IPS-20b (cell line): ENCODE results near the gene IFI44.

Experiments used
- H3K27ac ChIP-seq: one replicate; pipeline ENCODE4 v1.5.1; 2013; ENCODE audit warnings: low read length
- H3K27me3 ChIP-seq: 2 replicates; pipeline ENCODE4 v1.6.1; 2013; ENCODE audit warnings: mild to moderate bottlenecking, low read length, inconsistent platforms; ENCODE audit not compliant: insufficient read depth
- H3K36me3 ChIP-seq: 2 replicates; pipeline ENCODE4 v1.6.1; 2013; ENCODE audit warnings: low read depth, mild to moderate bottlenecking, inconsistent platforms, low read length, moderate library complexity; ENCODE audit not compliant: insufficient read depth
- H3K4me1 ChIP-seq: 2 replicates; pipeline ENCODE4 v1.6.1; 2013; ENCODE audit warnings: mild to moderate bottlenecking, control low read depth, inconsistent platforms, low read length, moderate library complexity; ENCODE audit not compliant: insufficient read depth
- H3K4me3 ChIP-seq: 2 replicates; pipeline ENCODE4 v1.5.1; 2013; ENCODE audit warnings: mild to moderate bottlenecking, low read length, inconsistent platforms
- H3K9ac ChIP-seq: 2 replicates; pipeline ENCODE4 v1.6.1; 2013; ENCODE audit warnings: low read depth, mild to moderate bottlenecking, inconsistent platforms, low read length, moderate library complexity
- H3K9me3 ChIP-seq: 2 replicates; pipeline ENCODE4 v1.6.1; 2013; ENCODE audit warnings: mild to moderate bottlenecking, low read depth, low read length, inconsistent platforms; ENCODE audit not compliant: insufficient read depth

The IFI44 gene

GRCh38 chr1:78620666-78621065 lies 29.0 kb upstream of the IFI44 start:
- Histone ChIP-seq H3K36me3 (no peaks in the 10 kb centered on the region), H3K9me3 (no peaks in the 10 kb centered on the region), H3K27ac (no peak overlapping the region), H3K4me3 (no peak overlapping the region), H3K9ac (no peak overlapping the region), H3K4me1 (no peaks in the 10 kb centered on the region), H3K27me3 (0 out of 2 replicates have a peak, but pooled peaks cover 7% of the 10 kb centered on the region)

- Histone ChIP-seq H3K36me3 (no peaks in the 10 kb centered on the region), H3K27ac (no peak overlapping the region), H3K27me3 (0 out of 2 replicates have a peak, but pooled peaks cover 7% of the 10 kb centered on the region), H3K4me3 (no peak overlapping the region), H3K4me1 (no peaks in the 10 kb centered on the region), H3K9me3 (no peaks in the 10 kb centered on the region), H3K9ac (no peak overlapping the region)
These were observed 27.1 kb upstream of the IFI44 start for GRCh38 chr1:78622548-78622947.

GRCh38 chr1:78624035-78624434 lies 25.6 kb upstream of the IFI44 start:
- no peaks in the 10 kb centered on the region for H3K4me1 ChIP-seq
- H3K36me3 ChIP-seq = no peaks in the 10 kb centered on the region
- no peaks in the 10 kb centered on the region for H3K27me3 ChIP-seq
- H3K4me3 ChIP-seq = no peak overlapping the region
- H3K9ac ChIP-seq = no peak overlapping the region
- H3K9me3 ChIP-seq = no peaks in the 10 kb centered on the region
- no peak overlapping the region for H3K27ac ChIP-seq

DNA sequence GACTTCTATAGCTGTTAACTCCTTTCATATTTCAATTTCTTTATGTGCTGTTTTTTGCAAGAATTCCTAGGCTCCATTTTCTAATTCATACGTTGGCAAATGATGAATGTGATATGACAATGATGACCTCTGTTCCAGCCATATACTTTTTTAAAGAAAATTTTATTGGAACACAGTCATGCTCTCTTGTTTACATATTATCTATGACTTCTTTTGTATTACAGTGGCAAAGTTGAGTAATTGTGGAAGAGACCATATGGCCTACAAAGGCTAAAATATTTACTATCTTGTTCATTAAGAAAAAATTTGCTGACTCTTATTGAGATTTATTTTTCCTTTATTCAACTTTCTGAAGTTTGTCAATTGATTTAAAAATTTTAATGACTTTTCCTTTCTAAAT lies 22.3 kb upstream of the IFI44 start:
- H3K27me3 ChIP-seq = no peaks in the 10 kb centered on the region
- no peaks in the 10 kb centered on the region for H3K4me1 ChIP-seq
- no peaks in the 10 kb centered on the region for H3K36me3 ChIP-seq
- no peaks in the 10 kb centered on the region for H3K9me3 ChIP-seq
- H3K9ac ChIP-seq = no peak overlapping the region
- no peak overlapping the region for H3K4me3 ChIP-seq
- no peak overlapping the region for H3K27ac ChIP-seq

DNA sequence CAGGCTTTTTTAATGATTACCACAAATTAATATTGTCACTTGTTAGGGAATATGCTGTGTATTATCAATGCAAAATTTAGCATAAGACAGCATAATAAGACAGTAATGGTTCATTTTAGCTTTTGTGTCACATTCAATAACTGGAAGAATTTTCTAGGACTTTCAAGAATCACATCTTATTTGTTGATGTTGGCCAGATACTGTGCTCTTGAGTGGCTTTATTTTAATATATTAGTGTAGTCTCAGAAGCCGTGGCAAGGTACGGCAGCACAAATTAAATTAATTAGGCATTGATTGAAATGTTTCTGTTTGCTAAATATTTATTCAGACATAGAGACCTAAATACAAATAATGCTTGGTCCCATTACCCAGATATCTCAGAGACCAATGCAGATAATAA lies 19.0 kb upstream of the IFI44 start:
- no peak overlapping the region for H3K9ac ChIP-seq
- no peak overlapping the region for H3K4me3 ChIP-seq
- H3K27ac ChIP-seq = no peak overlapping the region
- H3K27me3 ChIP-seq = no peaks in the 10 kb centered on the region
- no peaks in the 10 kb centered on the region for H3K4me1 ChIP-seq
- no peaks in the 10 kb centered on the region for H3K36me3 ChIP-seq
- H3K9me3 ChIP-seq = no peaks in the 10 kb centered on the region

DNA sequence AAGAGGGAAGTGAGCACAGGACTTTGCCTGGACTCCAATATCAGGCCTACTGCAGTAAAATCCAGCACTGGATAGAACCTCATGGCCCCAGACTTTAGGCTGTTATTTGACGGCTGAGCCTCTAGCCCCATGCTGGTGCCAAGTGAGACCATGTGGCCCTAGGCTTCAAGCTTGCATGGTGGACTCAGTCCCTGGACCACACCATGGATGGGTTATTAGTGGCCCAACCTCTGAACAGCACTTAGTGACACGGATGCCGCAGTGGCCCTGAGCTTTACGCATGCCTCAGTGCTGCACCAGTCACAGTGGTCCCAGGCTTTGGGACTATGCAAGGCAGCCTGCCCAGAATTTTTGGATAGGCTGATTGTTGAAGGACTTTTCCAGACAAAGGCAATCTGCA lies 16.4 kb upstream of the IFI44 start:
- Histone ChIP-seq H3K4me1 (no peaks in the 10 kb centered on the region), H3K27me3 (no peaks in the 10 kb centered on the region), H3K36me3 (no peaks in the 10 kb centered on the region), H3K9ac (no peak overlapping the region), H3K4me3 (no peak overlapping the region), H3K9me3 (no peaks in the 10 kb centered on the region), H3K27ac (no peak overlapping the region)

DNA sequence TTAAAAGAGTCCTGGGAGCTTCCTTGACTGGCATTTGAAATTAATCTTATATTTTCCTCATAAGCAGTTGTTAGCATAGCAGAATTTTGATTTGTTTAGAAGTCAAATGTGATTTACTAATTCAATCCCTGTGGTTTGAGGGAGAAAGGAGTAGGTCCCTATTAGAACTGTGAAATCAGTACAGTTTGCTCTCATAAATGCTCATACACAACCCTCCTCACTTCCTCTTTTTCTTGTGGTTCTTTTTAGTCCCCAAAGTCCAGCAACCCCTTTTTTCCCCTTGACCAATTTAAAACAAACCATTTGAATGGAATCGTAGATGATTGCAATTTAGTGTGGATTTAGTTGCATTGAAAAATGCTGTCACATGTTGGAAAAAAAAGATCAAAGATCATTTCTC lies 9.2 kb upstream of the IFI44 start:
- Histone ChIP-seq H3K27ac (no peak overlapping the region), H3K9me3 (no peaks in the 10 kb centered on the region; the same call in 1 of the 2 replicates), H3K27me3 (no peaks in the 10 kb centered on the region), H3K9ac (no peak overlapping the region), H3K4me1 (no peaks in the 10 kb centered on the region), H3K36me3 (no peaks in the 10 kb centered on the region), H3K4me3 (no peak overlapping the region)

DNA sequence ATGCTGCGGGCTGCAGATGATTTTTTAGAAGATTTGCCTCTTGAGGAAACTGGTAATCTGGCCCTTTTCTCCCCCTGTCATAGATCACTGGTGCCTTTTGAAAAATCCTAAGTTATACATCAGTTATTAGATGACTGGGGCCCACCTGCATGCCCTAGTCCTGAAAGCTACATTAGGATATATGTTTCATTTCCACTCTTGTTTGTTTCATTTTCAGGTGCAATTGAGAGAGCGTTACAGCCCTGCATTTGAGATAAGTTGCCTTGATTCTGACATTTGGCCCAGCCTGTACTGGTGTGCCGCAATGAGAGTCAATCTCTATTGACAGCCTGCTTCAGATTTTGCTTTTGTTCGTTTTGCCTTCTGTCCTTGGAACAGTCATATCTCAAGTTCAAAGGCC lies 8.1 kb upstream of the IFI44 start:
- no peaks in the 10 kb centered on the region for H3K36me3 ChIP-seq
- no peaks in the 10 kb centered on the region for H3K4me1 ChIP-seq
- H3K9ac ChIP-seq = no peak overlapping the region
- no peak overlapping the region for H3K4me3 ChIP-seq
- no peaks in the 10 kb centered on the region; the same call in 1 of the 2 replicates for H3K9me3 ChIP-seq
- no peak overlapping the region for H3K27ac ChIP-seq
- H3K27me3 ChIP-seq = no peaks in the 10 kb centered on the region

- no peaks in the 10 kb centered on the region for H3K4me1 ChIP-seq
- H3K4me3 ChIP-seq = no peak overlapping the region
- no peak overlapping the region for H3K9ac ChIP-seq
- no peak overlapping the region for H3K27ac ChIP-seq
- no peaks in the 10 kb centered on the region for H3K36me3 ChIP-seq
- H3K9me3 ChIP-seq = peaks cover 10% of the 10 kb centered on the region; the same call in 1 of the 2 replicates
- H3K27me3 ChIP-seq = no peaks in the 10 kb centered on the region
These were observed 3.9 kb upstream of the IFI44 start for GRCh38 chr1:78645723-78646122.

DNA sequence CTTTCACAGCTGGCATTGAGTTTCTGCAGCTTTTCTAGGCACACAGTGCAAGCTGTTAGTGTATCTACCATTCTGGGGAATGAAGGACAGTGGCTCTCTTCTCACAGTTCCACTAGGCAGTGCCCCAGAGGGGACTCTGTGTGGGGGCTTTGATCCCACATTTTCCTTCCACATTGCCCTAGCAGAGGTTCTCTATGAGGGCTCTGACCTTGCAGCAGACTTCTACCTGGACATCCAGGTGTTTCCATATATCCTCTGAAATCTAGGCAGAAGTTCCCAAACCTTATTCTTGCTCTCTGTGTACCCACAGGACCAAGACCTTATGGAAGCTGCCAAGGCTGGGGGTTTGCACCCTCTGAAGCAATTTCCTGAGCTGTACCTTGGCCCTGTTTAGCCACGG lies 2.4 kb upstream of the IFI44 start:
- H3K27me3 ChIP-seq = no peaks in the 10 kb centered on the region
- peaks cover 10% of the 10 kb centered on the region; the same call in 1 of the 2 replicates for H3K9me3 ChIP-seq
- no peaks in the 10 kb centered on the region for H3K4me1 ChIP-seq
- no peaks in the 10 kb centered on the region for H3K36me3 ChIP-seq
- no peak overlapping the region for H3K4me3 ChIP-seq
- H3K27ac ChIP-seq = no peak overlapping the region
- H3K9ac ChIP-seq = no peak overlapping the region

GRCh38 chr1:78650114-78650660 lies 556 bp downstream of the IFI44 start:
- Histone ChIP-seq H3K27ac (no peak overlapping the region), H3K4me3 (no peak overlapping the region), H3K4me1 (no peaks in the 10 kb centered on the region)

DNA sequence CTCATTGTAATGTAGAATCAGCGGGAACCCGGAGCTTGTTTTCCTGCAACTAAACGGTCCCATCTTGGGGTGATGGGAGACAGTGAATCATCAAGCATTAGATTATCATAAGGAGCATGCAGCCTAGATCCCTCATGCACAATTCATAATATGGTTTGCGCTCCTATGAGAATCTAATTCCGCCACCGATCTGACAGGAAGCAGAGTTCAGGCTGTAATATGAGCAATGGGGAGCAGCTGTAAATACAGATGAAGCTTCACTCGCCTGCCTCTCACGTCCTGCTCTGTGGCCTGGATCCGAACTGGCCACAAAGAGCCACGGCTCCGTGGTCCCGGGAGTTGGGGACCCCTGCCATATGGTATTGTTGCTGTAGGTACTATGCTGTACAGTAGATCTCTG lies 1.6 kb downstream of the IFI44 start:
- Histone ChIP-seq H3K36me3 (no peaks in the 10 kb centered on the region), H3K27ac (no peak overlapping the region), H3K4me3 (no peak overlapping the region), H3K4me1 (no peaks in the 10 kb centered on the region), H3K9me3 (0 out of 2 replicates have a peak, but pooled peaks cover 10% of the 10 kb centered on the region), H3K27me3 (peaks cover 19% of the 10 kb centered on the region), H3K9ac (no peak overlapping the region)

More at GRCh38 chr1:78650114-78650660, 556 bp downstream of the IFI44 start:
- 0 out of 2 replicates have a peak, but pooled peaks cover 10% of the 10 kb centered on the region for H3K9me3 ChIP-seq
- no peaks in the 10 kb centered on the region for H3K36me3 ChIP-seq
- H3K27me3 ChIP-seq = peaks cover 9% of the 10 kb centered on the region
- no peak overlapping the region for H3K9ac ChIP-seq
